Measurements from ENCODE around the gene EMILIN1.
"Not testable (repeated sequence)": the region's sequence is repeated elsewhere in the genome, so short reads cannot be mapped to it uniquely, and the experiment has no call there.

EMILIN1 gene

GRCh38 chr2:27053776-27054175 is 24.6 kb upstream of the EMILIN1 start:
- no peak for DNase-seq (ENCODE audit: low read depth)

DNA sequence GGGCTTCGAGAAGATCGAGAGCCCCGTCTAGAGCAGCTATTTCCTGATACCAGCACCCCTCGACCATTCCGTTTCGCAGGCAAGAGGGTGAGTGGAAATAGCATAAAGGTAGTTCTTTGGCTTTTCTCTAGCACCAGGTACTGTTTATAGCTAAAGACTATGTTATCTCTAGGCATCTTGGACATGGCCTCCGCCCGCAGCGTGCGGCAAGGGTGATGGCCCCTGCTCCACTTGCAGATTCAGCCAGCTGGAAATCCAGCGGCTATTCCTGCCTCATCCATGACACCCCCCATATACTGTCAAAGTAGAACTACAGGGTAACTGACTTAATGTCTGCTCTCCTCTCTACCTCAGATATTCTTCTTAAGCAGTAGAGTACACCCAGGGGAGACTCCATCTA is 23.7 kb upstream of the EMILIN1 start:
- DNase-seq (ENCODE audit: low read depth), result no peak

GRCh38 chr2:27057184-27057583 is 21.2 kb upstream of the EMILIN1 start:
- no peak for DNase-seq (ENCODE audit: low read depth)

DNA sequence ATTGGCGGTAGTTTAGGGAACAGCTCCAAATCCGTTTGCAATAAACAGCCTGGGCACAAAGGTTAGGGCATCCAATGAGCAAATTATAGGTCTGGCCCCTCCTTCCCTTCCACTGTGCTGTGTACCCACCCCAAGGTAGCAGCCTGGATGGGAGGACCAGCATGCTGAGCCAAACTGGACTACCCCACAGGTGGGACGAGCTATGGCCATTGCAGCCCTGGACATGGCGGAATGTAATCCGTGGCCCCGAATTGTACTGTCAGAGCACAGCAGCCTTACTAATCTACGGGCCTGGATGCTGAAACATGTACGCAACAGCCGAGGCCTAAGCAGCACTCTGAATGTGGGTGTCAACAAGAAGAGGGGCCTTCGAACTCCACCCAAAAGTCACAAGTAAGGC is 20.2 kb upstream of the EMILIN1 start:
- DNase-seq (ENCODE audit: low read depth), result no peak

GRCh38 chr2:27059141-27059820 is 19.1 kb upstream of the EMILIN1 start:
- no peak for DNase-seq (ENCODE audit: low read depth)

DNA sequence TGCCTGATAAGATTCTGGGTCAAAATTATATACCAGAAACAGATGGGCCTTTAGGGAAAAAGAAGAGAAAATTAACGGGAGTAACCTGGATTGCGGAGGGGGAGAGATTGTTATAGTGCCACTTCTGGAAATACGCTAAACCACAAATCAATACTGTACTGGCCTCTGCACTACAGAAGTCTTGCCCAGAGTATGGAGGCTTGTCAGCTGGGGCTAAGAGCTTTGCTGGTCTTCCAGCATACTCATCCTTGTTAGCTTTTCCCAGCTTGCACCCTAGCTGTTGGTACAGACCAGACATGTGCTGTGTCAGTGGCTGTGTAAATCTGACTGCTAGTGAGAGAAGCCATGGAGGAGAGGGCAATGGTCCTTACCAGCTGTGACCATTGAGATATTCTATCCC is 18.1 kb upstream of the EMILIN1 start:
- DNase-seq (ENCODE audit: low read depth), result no peak

DNA sequence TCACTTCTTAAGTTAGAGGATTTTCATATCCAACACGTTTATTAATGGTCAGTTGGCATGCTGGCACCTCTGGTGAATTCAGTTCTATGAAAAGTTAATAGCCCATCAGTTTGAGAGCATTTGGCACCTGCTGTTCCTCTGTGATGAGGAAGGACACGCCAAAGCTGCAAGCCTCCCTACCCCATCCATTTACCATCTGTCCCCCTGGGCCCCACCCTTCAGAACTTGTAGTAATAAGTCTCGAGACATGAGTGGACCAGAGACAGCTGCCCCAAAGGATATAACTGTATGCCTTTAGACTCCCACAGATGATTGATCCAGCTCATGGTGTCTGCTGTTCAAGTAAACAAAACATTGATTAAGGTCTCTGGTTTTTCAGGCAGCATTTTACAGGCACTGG is 13.3 kb upstream of the EMILIN1 start:
- DNase-seq (ENCODE audit: low read depth), result no peak

- DNase-seq (ENCODE audit: low read depth), result no peak
These were observed 11.0 kb upstream of the EMILIN1 start for GRCh38 chr2:27067385-27067784.

DNA sequence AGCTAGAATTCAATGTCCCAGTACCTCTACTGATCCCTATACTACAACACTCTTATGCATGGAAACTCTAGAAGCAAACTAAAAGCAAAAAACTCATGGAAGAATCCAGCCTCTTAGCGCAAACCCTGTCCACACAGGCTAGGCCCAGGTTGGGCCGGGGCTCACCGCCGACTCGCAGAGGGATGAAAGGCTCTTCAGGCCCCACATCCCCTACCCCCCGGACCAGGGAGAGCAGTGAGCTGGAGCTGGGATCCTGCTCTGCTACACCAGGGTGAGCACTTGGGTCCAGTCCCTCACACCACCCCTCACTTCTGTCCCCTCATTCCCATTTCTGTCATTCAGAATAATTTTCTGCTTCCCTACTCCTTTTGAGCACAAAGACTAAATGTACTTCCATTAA is 9.0 kb upstream of the EMILIN1 start:
- no peak for DNase-seq (ENCODE audit: low read depth)

DNA sequence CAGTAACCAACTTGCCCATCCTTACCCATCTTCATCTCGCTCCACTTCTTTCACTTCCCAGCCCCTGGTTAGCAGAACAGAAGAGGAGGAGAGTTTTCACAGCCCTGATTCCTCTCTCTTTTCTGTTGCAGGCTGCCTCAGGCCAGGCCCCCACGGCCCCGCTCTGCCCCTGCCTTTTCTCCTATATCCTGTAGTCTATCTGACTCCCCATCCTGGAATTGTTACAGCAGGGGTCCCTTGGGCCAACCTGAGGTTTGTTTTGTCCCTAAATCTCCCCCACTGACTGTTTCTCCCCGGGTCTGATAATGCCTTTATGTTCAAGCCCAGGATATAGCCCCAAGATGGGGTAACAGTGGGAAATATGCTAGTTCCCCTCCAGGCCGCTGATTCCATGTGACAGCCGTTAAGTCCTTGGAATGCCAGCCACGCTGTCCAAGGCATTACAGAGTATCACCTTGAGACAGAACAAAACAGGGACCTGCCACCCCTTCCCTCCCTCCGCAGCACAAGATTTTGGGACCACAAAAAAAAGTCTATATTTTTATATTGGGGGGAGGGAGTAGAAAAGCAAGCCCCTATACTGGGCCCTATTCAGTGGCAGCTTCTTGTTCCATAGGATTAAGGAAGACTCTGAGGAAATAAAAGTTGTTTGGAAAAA is 8.3 kb upstream of the EMILIN1 start:
- no peak for DNase-seq (ENCODE audit: low read depth)

- no peak for DNase-seq (ENCODE audit: low read depth)
These were observed 7.7 kb upstream of the EMILIN1 start for GRCh38 chr2:27070653-27071276.

DNA sequence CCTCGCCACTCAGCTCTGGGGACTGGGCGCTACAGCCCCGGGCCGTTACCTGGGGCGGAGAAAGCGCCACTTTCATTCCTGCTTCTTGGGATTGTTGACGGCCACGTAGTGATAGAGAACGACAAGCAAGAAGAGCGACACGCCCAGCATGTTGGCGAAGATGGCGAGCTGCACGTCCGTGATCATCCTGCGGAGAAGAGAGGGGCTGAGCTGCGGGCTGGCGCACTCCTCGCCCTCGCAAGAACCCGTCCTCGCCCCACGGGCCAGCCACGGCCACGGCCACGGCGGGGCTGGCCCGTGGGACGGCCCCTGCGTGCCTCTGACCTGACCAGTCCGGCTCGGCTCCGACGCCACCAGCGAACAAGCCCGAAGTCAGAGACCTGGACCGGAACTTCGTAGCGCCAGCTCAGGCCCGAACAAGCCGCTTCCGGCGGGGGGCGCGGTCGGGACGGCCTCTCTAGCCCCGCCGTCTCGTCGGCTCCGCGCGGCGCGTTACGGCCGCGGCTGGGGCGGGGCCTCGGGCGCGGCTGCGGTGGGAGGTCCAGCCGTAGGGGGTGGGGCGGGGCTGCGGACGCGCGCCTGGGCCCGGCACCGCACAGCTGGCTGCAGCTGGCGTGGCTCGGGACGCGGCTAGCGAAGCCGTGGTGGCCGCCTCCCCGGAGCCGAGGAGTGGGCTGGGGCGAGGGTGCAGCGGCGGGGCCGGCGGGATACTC is 7.0 kb upstream of the EMILIN1 start, which contains the start of gene OST4:
Gene OST4 (minus strand): TSS at position 378 of the 713 bp plus-strand sequence.
- peak; percentile 82 for DNase-seq (ENCODE audit: low read depth)

DNA sequence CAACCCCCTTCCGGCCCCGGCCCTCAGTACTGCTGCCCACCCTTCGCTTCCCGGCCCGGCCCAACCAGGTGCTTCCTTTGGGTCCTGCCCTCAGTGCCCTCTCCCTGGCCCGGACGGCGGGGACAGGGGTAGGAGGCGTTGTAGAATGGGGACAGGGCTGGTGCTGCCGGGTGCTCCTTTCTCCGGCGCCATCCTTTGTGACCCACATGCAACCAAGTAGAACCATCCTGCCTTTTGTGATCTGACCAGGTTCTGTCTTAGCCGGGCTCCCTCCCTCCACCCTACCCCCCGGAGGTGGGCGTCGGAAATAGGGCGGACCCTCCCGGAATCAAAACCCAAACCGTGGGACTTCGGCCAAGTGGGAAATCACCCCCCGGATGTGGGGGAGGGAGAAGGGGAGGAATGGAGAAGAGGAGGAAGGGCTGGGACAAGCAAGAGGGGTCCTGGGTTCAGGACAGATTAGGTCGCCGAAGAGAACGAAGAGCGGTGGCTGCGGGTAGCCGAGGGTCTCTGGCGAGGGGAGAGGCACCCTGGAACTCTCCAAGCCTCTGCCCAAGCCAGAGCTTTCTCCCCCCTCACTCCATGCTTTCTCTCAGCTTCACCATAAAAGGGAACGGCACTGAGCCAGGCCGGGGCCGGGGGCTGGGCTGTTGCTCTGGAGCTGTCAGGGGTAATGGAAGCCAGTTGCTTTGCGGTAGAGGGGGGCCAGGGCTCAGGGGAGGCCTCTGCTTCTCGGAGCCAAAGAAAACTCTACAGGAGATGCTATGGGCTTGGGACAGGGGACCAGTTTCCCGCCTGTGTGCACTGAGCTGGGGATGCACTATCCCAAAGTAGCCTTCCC is 6.2 kb upstream of the EMILIN1 start:
- peak; percentile 20 for DNase-seq (ENCODE audit: low read depth)

- no peak for DNase-seq (ENCODE audit: low read depth)
These were observed 5.5 kb upstream of the EMILIN1 start for GRCh38 chr2:27072920-27073319.

GRCh38 chr2:27073782-27074181 is 4.6 kb upstream of the EMILIN1 start:
- DNase-seq (ENCODE audit: low read depth), result no peak

DNA sequence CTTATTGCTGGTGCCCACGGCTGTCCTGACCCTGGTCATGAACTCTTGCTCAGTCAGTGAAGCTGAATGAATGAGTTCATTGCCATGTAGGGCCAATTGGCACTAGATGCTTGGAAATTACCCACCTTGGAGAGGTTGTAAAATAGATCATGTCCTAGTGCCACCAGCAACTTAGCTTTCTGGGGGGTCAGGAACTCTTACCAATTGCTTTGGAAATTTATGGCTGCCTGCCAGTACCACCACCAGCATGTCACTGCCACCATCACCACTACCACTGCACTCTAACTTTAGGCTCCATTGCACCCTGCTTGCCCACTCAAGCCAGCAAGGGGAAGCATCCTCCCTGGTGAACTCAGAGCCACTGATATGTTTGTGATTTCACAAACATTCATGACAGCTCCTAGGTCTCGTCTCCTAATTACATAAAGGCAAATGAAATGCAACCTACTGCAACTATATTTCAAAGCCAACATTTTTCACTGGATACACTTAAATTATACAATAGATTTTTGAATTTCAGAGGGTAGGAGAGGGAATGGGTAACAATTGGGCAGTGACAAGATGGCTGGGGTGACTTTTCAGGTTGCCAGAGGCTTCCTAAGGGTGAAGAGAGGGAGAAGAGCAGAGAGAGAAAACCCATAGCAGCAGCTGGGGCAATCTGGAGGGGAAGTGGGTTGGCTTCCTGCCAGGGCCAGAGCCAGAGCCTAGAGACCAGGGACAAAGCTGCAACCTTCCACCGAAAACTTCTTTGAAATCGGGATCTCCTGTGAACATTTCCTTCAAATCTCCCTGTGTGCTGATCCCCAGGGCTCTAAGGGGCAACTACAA is 3.5 kb upstream of the EMILIN1 start:
- peak; percentile 36 for DNase-seq (ENCODE audit: low read depth)

DNA sequence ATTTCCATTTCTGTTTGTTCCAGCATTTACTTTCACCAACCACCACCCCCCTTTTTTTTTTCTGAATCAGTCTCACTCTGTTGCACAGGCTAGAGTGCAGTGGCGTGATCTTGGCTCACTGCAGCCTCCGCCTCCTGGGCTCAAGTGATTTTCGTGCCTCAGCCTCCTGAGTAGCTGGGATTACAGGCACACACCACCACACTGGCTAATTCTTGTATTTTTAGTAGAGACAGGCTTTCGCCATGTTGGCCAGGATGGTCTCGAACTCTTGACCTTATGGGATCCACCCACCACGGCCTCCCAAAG is 2.9 kb upstream of the EMILIN1 start:
- not testable (repeated sequence) for DNase-seq (ENCODE audit: low read depth)

GRCh38 chr2:27076323-27076722 is 2.1 kb upstream of the EMILIN1 start:
- no peak for DNase-seq (ENCODE audit: low read depth)

DNA sequence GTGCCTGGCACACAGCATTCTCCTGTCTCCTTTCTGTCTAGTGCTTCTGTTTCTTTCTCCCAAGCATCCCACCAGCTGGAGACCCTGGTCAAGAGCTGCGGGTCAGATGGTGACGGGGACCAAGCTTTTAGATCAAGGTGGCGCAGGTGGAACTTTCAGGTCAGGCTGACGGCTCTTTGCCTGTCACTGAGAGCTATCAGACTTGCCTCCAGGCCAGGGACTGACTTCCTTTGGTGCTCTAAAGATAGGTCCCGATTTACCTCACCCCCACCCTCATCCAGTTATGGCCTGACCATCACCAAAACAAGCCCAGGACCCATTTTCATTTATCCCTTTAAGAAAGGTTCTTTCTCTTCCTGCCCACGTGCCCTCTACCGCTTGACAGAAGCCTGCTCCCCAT is 1.2 kb upstream of the EMILIN1 start:
- no peak for DNase-seq (ENCODE audit: low read depth)

DNA sequence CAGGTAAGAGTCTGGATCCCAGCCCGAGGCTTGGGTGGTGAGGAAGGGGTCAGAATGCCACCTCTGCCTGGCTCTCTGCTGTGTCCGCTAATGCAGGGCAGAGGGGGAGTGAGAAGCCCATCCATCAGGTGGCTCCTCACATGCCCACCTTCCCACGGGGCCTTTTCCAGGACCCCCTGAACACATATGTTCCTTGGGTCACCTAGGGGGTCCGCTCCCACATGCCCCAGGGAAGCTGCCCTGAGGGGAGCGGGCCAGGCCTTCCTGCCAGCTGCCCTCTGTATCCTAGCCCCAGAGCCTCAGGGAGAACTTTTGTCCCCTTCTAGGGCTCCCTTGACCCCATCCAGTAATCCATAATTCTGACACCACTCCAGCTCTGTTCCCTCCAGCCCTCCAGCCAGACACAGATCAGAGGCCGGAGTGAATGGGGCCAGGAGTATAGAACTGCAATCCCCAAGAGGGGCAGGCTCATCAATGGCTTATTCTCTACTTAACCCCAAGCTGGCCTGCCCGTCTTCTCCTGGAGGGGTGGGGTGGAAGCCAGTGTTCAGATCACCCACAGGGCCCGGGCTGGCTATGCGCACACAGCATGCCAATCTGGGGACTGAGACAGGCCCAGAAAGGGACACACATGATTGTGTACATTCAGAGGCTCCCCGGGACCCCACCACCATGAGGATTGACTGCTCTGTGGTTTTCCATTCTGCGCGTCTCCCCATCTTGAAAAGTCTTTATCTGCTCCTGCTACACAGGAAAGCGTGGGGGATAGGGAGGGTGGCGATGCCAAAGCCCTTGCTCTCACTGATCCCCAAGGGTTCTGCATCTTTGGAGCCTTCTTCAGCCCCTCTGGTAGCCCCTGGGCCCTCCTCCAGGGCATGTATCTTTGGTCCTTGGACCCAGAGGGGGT is 1.1 kb downstream of the EMILIN1 start:
- no peak for DNase-seq (ENCODE audit: low read depth)

Measured in T-helper 22 cell (primary cell).